Loucy (cell line): Measurements from ENCODE around the gene TFDP1.

ENCODE experiments used
- H2AFZ ChIP-seq: fragments of 200-600 bp; sonication (generic); 2 replicates; pipeline ENCODE4 v1.6.0; 2016; ENCODE audit warnings: antibody characterized with exemption, mild to moderate bottlenecking, low read length, moderate library complexity
- H3F3A ChIP-seq: fragments of 200-600 bp; 2 replicates; pipeline ENCODE4 v1.6.0; 2016; ENCODE audit warnings: antibody characterized with exemption, low read depth, mild to moderate bottlenecking
- H3K27me3 ChIP-seq: fragments of 200-600 bp; sonication (generic); 2 replicates; pipeline ENCODE4 v1.6.1; 2014; ENCODE audit warnings: low read length, mild to moderate bottlenecking; ENCODE audit not compliant: insufficient read depth, poor library complexity, severe bottlenecking
- H3K36me3 ChIP-seq: fragments of 200-600 bp; sonication (generic); 2 replicates; pipeline ENCODE4 v1.6.1; 2016; ENCODE audit warnings: low read length; ENCODE audit not compliant: insufficient read depth
- H3K4me1 ChIP-seq: fragments of 200-600 bp; sonication (generic); 2 replicates; pipeline ENCODE4 v1.5.1; 2014; ENCODE audit warnings: low read length, mild to moderate bottlenecking; ENCODE audit not compliant: insufficient read depth, poor library complexity, severe bottlenecking
- H3K4me2 ChIP-seq: fragments of 200-600 bp; sonication (generic); 2 replicates; pipeline ENCODE4 v1.6.0; 2014; ENCODE audit warnings: antibody characterized with exemption, low read length, low read depth, mild to moderate bottlenecking; ENCODE audit not compliant: poor library complexity, severe bottlenecking
- H3K4me3 ChIP-seq: fragments of 200-600 bp; sonication (generic); 2 replicates; pipeline ENCODE4 v1.5.1; 2014; ENCODE audit warnings: low read length, mild to moderate bottlenecking, mixed read lengths; ENCODE audit not compliant: poor library complexity, severe bottlenecking
- H3K79me2 ChIP-seq: fragments of 200-600 bp; sonication (generic); 2 replicates; pipeline ENCODE4 v1.6.1; 2014; ENCODE audit warnings: low read length; ENCODE audit not compliant: insufficient read depth
- H3K9ac ChIP-seq: fragments of 200-600 bp; sonication (generic); 2 replicates; pipeline ENCODE4 v1.6.0; 2014; ENCODE audit warnings: mild to moderate bottlenecking, low read depth, low read length, moderate library complexity; ENCODE audit not compliant: poor library complexity, severe bottlenecking
- H3K9me2 ChIP-seq: fragments of 200-600 bp; sonication (generic); replicated peaks from 2 replicates; pipeline ENCODE4 v1.6.1; 2016; ENCODE audit warnings: low read depth, low read length, mixed read lengths
- H3K9me3 ChIP-seq: fragments of 200-600 bp; sonication (generic); 2 replicates; pipeline ENCODE4 v1.6.1; 2014; ENCODE audit warnings: mild to moderate bottlenecking, antibody characterized with exemption, low read length, low read depth; ENCODE audit not compliant: insufficient read depth
- H4K20me1 ChIP-seq: fragments of 200-600 bp; sonication (generic); 2 replicates; pipeline ENCODE4 v1.6.0; 2014; ENCODE audit warnings: antibody characterized with exemption, low read length, mild to moderate bottlenecking; ENCODE audit not compliant: insufficient read depth, poor library complexity, severe bottlenecking
- EZH2phosphoT487 ChIP-seq: fragments of 200-600 bp; IDR thresholded peaks from 2 replicates; pipeline ENCODE4 v1.6.1; 2018; ENCODE audit warnings: antibody characterized with exemption, mild to moderate bottlenecking, moderate library complexity, borderline replicate concordance
- TF ChIP-seq, protein P1 (sequence below): fragments of 200-600 bp; sonication (generic); conservative IDR thresholded peaks from 2 replicates; pipeline ENCODE4 v1.5.1; 2014; ENCODE audit warnings: mild to moderate bottlenecking, antibody characterized with exemption, low read length

The TFDP1 gene

DNA sequence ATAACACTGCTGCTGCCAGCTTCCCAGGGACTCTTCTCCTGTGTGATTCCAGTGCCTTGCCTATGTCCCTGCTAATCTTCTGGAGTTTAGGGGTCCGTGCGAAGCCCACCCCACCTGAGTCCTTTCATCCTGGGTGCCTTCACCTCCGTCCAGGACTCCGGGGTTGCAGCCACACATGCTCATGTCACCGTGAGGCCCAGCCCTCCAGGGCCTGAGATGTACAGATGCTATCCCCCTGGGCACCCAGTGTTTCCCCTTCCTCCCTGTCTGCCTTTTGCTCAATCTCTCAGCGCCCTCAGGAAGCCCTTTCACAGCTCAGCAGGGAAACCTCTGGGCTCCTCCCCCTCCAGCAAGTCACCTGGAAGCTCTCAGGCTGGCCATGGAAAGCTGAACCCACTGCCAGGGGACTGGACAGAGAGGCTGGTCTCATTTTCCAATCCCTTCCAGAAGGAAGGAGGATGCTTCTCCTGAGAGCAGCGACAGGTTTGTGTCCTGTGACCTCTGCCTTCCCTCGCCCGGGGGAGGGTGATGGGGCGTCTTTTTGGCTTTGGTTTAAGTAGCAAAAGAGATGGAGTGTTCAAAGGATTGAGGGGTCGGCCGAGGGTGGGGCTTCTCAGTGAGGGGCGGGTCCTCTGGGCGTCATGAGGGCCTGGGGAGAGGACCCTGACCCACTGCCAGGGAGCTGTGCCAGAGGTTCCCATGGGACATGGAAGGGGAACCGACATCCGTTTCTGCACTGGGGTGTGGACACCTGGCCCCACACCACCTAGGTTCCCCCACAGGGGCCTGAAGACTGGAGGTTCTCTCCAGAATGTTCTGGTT, 30.8 kb upstream of the TFDP1 start:
- H4K20me1 ChIP-seq: no peaks in the 10 kb centered on the region
- TF ChIP-seq, protein P1, sequence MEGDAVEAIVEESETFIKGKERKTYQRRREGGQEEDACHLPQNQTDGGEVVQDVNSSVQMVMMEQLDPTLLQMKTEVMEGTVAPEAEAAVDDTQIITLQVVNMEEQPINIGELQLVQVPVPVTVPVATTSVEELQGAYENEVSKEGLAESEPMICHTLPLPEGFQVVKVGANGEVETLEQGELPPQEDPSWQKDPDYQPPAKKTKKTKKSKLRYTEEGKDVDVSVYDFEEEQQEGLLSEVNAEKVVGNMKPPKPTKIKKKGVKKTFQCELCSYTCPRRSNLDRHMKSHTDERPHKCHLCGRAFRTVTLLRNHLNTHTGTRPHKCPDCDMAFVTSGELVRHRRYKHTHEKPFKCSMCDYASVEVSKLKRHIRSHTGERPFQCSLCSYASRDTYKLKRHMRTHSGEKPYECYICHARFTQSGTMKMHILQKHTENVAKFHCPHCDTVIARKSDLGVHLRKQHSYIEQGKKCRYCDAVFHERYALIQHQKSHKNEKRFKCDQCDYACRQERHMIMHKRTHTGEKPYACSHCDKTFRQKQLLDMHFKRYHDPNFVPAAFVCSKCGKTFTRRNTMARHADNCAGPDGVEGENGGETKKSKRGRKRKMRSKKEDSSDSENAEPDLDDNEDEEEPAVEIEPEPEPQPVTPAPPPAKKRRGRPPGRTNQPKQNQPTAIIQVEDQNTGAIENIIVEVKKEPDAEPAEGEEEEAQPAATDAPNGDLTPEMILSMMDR: no peak
- TF ChIP-seq EZH2phosphoT487: no peak
- no peaks in the 10 kb centered on the region for H3K9me2 ChIP-seq
- H3K4me2 ChIP-seq: no peak overlapping the region
- H3K4me1 ChIP-seq: no peaks in the 10 kb centered on the region
- no peak overlapping the region for H3K4me3 ChIP-seq
- no peaks in the 10 kb centered on the region for H3K79me2 ChIP-seq
- no peaks in the 10 kb centered on the region for H3K27me3 ChIP-seq
- peaks cover 38% of the 10 kb centered on the region; the same call in 1 of the 2 replicates for H3K36me3 ChIP-seq
- no peak overlapping the region for H3K9ac ChIP-seq
- H3K9me3 ChIP-seq: no peaks in the 10 kb centered on the region
- H3F3A ChIP-seq: no peaks in the 10 kb centered on the region
- no peak overlapping the region for H2AFZ ChIP-seq

DNA sequence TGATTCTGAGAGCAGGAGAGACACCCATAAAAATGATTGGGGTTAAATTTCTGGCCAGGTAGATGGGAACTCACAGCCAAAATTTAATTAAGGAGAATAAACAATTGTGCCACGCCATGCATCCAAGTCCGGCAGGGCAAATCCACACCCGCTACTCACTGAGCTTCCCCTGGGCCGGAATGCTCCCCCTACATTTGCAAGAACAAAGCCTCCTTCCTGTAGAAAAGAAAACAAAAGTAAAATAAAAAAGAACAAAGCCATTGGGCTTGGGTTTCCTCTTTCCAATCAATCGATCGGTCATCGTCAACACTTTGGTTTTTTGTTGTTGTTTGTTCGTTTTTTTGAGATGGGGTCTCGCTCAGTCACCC, 30.2 kb upstream of the TFDP1 start:
- no peak overlapping the region for H3K9ac ChIP-seq
- H3K36me3 ChIP-seq: peaks cover 36% of the 10 kb centered on the region; the same call in 1 of the 2 replicates
- no peak overlapping the region for H3K4me2 ChIP-seq
- H3F3A ChIP-seq: no peaks in the 10 kb centered on the region
- H2AFZ ChIP-seq: no peak overlapping the region
- no peaks in the 10 kb centered on the region for H3K27me3 ChIP-seq
- TF ChIP-seq, protein P1: no peak
- TF ChIP-seq EZH2phosphoT487: no peak
- no peaks in the 10 kb centered on the region for H3K79me2 ChIP-seq
- no peaks in the 10 kb centered on the region for H4K20me1 ChIP-seq
- no peaks in the 10 kb centered on the region for H3K9me2 ChIP-seq
- no peaks in the 10 kb centered on the region for H3K9me3 ChIP-seq
- H3K4me3 ChIP-seq: no peak overlapping the region
- no peaks in the 10 kb centered on the region for H3K4me1 ChIP-seq

DNA sequence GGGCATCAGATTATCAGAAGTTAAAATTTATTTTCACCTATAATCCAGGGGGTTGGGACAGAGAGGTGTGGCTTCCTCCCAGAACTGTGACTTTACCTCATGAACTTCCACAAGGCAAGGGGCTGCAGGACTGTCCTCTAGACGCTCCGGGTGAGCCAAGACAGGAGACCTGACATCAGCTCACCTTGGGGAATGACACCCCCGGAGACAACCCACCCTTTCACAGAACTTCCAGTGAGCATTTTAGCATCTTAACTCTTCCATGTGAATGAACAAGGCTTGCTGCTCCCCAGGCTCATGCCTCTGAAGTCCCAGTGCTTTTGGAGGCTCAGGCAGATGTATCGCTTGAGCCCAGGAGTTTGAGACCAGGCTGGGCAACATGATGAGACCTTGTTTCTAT, 29.4 kb upstream of the TFDP1 start:
- no peaks in the 10 kb centered on the region for H3K4me1 ChIP-seq
- no peak for TF ChIP-seq EZH2phosphoT487
- TF ChIP-seq, protein P1: no peak
- H3K9ac ChIP-seq: no peak overlapping the region
- peaks cover 33% of the 10 kb centered on the region; the same call in 1 of the 2 replicates for H3K36me3 ChIP-seq
- H3K9me2 ChIP-seq: no peaks in the 10 kb centered on the region
- no peaks in the 10 kb centered on the region for H3K27me3 ChIP-seq
- H3K4me2 ChIP-seq: no peak overlapping the region
- no peak overlapping the region for H2AFZ ChIP-seq
- no peaks in the 10 kb centered on the region for H3K79me2 ChIP-seq
- no peaks in the 10 kb centered on the region for H4K20me1 ChIP-seq
- no peaks in the 10 kb centered on the region for H3K9me3 ChIP-seq
- H3K4me3 ChIP-seq: no peak overlapping the region
- H3F3A ChIP-seq: no peaks in the 10 kb centered on the region
